Ammon's horn (tissue), 1 donor: Measurements from ENCODE around the gene SND1.
"Not testable (repeated sequence)": the region's sequence is repeated elsewhere in the genome, so short reads cannot be mapped to it uniquely, and the experiment has no call there.

Experiments
- DNase-seq: peaks from one replicate; pipeline ENCODE4 v3.0.0-alpha.2; 2016; ENCODE audit warnings: low spot score

Gene SND1

DNA sequence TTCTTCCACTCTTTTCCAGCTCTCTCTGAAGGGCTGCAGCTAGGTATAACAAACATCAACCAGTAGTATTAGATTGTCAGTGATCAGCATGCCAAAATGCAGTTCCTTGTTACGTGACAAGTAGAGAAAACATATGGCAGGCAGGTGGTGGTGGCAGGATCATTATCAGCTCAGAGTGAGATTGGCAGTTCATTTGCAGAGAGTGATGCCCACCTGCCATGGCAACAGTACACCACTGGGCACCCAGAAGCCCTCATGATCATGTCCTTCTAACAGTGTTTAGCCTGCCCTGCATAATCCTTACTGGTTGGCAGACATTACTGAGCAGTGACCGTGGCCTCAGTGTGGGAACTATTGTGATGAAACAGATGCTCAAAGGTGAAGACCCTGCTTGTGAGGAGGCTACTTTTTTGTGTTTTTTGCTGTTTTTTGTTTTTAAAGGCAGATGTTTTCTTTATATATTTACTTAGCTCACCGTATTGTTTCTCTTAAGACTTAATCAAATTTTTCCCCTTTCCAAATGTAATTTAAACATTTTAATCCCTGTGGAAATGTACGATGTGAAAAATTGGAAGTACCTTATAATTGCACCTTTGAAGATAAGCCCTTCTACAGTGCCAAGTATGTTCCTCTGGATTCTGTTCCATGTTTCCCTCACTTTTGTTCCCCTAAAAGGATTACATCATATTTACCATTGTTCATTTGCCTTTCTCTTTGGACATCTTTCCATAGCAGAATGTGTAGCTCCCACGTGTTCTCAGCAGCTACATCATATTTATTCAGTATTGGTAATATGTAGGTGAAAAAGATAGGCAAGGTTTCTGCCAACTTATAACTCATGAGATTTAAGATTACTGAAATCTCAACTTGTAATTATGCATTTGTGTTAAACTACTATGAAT, 179.6 kb downstream of the SND1 start:
- DNase-seq: no peak

DNA sequence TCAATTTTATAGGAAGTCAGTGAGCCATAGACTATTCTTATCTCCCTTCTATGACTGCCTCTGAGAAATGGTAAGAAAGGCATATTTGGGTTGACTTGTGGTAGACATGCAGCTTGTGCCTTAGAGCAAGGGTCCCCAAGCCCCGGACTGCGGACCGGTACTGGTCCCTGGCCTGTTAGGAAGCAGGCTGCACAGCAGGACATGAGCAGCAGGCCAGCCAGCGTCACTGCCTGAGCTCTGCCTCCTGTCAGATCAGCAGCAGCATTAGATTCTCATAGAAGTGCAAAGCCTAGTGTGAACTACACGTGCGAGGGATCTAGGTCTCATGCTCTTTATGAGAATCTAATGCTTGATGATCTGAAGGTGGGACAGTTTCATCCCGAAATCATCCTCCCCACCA, 180.6 kb downstream of the SND1 start:
- no peak for DNase-seq

DNA sequence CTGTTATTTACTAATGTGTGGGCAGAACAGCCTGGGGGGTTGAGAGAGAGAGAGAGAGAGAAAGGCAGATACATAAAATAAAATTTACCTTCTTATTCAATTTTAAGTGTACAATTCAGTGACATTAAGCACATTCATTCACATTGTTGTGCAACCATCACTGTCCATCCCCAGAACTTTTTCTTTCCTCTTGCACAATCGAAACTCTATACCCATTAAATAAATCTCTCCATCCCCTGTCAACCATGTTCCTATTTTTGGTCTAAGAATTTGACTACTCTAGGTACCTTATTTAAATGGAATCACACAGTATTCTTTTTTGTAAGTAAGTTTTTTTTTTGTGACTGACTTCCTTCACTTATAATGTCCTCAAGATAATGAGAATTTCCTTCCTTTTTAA, 181.6 kb downstream of the SND1 start:
- no peak for DNase-seq

DNA sequence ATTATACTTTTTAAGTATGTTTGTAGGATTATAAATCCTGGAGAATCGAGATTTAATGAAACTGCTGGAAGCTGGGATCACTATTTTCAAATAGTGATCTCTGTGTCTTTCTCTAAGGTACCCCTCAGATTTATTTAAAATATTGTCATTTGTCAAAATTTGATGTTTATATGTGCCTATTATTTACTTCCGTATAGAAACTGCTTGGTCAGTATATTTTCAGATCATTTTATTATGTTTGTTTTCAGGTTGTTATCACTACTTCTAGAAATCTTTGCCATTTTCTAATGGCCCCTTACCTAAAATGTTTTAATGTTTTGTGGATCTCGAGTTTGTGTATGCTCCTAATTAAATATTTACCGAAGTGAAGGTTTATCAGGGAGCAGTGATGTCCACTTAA, 183.7 kb downstream of the SND1 start:
- DNase-seq: no peak

DNA sequence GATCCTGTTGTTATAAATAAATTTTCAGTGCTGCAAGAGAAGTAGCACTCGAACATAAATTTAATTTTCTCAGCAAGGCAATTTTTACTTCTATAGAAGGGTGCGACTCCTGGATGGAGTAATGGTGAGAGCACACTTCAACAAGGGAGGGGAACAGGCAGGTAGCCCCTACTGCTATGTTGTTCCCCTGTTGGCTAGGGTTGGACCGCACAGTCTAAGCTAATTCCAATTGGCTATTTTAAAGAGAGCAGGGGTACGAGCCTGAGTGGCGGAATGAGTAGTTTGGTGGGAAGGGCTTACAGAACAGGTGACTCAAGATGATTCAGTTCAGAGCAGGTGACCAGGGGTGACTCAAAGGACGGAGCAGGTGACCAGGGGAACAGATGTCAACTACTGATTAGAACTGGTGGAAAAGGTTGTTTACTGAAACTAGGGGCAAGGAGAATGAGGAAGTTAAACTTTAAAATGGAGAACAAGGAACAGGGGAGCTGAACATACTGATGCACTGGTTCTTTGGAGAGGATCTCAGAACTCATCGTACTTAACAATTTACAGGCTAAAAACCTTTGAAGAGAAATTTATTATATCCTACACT, 185.9 kb downstream of the SND1 start:
- DNase-seq: not testable (repeated sequence)

DNA sequence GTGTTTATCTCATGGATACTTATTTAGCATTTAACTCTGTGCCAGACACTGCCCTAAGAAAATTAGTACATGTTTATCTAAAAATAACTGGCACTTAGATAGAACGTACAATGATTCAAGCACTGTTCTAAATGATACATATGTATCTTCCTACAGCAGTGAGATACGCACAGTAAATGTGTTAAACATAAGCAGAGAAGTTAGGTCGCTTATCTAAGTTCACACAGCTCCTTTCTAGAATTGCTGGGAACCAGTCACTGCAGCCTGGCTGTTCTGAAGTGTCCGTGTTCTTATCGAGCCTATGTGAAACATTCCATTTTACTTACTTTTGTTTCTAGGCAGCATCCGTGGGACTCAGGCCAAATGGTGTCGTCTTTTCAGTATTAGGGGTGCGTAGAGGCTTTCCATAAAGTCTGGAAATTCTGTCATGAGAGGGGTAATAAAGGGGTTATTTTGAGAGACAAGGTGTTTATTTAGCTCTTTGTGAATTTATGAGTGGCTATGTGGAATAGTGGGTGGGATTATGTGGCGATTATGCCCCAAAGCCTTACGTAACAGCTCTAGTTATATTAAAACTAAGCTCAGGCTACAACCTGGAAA, 186.9 kb downstream of the SND1 start:
- no peak for DNase-seq

DNA sequence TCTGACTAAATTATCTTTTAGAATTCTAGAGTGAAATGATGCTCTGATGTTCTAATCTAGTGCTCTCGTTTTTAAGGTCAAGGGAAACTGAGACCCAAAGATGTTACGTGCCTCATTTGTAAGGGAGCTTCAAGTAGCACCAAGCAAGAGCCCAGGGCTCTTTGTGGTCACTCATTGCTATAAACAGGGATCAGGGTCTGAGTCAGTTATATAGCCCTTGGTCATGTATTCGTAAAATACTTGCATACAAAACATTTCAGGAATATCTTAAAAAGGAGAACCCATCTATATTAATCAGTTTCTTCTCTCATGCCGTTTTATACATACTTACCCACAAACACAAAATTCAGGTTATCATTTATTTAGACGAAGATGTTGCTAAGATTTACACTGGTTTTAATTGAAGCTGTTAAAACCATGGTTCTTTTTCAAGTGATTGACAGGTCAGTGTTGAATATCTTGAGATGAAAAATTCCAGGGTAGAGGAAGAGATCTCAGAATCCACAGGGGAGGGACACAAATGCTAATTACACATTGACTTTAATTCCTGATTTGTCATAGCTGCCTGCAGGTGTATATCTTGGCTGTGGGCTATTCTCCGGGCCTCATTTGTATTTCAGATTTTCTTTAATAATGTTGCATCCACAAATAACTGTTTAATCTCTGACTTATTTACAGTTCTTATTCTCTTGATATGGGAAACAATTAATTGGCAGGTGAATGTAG, 188.4 kb downstream of the SND1 start:
- DNase-seq: no peak

DNA sequence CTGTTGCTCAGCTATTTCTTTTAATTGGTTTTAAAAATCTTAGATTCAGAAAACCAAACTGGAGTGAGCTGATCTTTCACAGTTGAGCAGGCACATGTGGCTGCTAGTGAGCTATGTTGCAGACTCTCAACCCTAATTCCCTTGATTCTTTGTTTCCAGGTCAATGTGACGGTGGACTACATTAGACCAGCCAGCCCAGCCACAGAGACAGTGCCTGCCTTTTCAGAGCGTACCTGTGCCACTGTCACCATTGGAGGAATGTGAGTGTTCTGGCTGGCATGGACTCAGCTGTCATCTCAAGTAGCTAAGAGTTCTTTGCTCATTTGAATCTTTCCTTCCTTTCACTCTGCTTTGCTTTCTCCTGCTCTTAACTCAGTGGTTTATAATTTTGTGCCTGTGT, 192.2 kb downstream of the SND1 start:
- DNase-seq: no peak

DNA sequence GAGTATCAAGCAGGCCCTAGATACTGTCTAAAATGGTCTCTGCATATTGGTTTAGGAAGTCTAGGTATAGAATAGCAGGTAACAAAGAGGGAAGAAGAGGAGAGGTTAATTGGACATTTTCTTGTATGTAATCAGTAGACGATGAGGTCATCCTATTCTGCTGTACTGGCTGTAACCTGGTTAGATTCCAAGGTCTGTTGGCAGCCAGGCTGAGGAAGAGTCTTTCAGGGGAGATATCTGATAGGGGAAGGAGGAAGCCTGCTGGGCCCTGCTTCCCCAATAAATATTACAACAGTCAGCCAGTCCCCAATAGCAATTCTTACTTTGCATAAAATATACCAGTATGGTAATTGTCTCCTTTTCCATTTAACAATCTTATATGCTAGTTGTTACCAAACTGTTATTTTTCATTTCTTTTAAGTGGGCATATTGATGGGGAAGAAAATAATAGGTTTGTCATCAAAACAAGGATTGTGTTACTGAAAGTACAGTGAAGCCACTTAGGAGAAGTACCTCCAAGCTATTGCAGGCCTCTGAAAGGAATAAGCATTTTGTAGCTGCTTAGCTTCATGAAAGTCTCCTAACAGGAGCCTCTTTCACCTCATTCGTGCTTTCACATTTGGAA, 192.8 kb downstream of the SND1 start:
- no peak for DNase-seq

DNA sequence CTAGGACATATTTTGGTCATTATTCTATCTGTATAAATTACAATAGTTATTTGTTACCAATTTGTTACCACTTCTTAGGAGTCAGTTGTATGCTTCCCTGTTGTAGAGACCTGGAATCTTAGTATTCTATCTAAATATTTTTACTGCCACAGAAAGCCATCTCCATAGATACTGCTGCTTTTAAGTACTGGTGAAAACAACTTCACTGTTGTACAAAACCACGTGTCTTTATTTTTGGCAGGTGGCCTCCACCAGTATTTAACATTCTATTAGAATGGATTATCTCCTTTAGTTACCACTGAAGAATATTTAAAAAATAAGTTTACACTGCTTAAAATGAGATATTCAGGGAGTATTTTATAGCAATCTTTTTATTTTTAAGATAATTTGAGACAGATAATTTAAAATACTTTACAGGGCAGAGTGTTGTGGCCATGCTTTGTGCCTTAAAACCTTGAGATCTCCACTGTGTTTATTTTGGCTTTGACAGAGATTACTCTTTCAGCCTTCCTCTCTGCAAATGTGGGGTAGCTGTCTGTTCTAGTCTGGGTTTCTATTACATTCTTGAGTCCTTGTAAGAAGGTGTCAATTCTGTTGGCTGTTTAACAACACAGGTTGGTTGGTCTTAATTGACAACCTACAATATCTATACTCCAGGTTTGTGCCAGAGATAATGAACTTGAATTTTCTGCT, 193.7 kb downstream of the SND1 start:
- DNase-seq: no peak

DNA sequence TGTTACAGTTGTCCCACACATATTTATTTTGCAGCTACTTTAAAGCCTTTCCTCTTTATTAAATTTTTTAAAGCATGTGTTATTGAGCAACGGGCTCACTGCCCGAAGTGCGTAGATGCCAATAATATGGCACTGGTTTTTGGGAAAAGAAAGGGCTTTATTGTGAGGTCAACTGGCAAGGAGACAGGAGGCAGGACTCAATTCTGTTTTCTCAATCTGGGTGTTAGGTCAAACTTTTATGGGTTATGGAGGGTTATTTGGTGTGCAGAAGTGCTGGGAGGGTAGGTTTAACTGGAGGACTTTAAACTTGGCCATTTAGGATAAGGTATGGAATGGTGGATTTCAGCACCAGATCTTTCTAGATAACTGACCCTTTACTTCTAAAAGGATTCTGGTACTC, 195.6 kb downstream of the SND1 start:
- DNase-seq: no peak

DNA sequence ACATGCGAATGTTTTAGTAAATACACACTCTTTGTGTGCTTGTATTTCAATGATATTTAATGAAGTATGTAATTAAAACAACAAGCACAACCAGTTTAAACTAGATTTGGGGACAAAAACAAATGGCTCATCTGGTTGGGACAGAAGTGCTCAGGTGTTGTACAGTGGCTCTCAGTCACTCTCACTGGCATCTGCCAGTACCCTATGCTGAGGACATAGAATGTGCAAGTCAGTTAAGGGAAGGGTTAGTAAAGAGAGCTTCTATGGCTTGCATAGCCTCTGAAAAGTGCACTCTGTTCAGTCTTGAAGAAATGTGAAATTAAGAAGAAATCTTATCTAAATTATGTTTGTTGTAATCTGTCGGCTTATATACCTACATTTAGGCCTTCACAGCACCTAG, 196.2 kb downstream of the SND1 start:
- no peak for DNase-seq

DNA sequence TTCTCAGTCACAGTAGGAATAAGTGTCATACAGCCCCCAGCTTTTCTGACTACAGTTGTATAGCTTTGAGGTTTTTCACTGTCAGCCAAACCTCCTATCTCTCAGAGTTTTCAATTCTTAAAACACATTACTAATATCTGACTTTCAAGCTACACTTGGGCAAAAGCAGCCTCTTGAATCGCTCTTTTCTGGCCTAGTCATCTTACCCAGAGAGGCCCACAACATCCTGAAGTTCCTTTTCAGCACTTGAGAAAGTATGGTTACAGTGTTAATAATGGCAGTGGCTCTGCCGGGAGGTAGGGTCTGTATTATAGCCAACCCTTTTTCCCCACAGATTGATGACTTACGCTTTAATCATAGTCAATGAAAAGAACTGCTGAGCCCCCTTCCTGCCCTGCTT, 198.2 kb downstream of the SND1 start:
- DNase-seq: no peak

DNA sequence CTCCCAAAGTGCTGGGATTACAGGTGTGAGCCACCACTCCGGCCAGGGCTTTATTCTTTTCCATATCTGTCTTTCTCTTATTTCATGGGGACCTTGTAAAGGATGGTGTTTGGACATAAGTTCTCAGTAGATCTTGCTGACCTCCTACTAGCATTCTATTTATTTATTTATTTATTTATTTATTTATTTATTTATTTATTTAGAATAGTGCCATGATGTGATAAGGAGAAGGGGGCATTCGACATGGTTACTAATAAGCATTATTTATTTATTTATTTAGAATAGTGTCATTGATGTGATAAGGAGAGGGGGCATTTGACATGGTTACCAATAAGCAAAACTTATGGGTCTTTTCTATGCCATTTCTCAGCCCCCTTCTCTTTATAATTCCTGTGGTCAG, 202.4 kb downstream of the SND1 start:
- no peak for DNase-seq

DNA sequence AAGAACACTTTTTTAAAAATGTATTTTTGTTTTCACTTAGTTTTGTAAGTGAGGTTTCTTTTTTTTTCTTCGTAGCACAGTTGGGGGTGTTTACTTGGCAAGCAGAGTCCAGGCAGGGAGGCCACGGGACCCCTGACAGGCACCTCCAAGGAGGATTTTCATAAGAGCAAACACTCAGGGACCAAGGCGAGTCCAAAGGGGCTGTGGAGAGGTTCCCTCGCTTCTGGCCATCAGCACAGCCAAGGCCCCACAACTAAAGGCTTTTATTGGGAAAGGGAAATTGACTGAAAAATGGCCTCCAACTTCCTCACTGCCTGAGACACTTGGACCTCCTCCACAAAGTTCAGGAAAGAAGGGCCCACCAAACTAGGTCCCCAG, 205.5 kb downstream of the SND1 start:
- DNase-seq: no peak

DNA sequence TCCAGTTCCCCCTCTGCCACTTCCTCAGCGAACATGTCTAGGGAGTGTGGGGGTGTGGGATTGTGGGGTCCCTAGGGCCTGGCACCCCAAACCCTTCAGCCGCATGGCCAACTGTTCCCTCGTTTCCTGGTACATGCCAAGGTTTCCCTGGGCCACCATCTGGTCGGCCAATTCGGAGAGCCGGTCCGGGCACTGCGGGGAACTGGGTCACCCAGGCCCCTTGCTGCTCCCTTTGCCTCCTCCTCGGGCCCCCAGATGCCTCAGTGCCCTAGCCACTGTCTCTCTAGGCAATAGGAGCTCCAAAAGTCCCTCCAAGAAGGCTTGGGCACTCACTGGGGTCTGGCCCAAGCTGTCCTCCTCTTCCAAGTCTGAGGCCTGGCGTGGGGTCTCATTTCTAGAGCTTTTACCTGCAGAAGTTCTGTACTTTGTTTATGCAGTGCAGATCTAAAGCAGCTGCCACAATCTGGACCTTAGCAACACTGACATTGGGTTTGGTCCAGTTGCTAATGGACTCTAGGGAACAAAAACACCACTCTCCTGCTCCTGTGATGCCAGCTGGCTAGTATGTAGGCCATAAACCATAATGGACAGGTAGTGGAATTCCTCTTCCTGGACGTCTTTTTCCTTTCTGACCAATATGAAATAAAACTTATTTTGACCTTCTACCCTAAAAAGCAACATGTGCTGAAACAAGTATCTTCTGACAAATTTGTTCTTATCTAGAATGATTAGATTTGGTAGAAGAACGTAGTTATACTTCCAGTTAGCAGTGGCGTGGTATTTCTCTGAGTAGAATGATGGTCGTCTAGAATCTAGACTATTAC, 206.3 kb downstream of the SND1 start:
- no peak for DNase-seq

DNA sequence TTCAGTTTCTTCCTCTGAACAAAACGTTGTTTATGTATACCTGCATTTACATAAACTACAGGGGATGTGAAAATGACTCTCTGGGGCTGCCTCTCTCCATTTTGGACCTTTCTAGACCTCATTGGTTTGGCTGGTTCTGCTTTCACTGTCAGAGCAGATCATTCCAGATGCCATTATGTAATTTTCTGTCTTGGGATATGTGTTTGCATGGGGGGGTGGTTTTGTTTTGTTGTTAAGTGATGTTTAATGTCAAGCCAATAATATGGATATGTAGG, 206.9 kb downstream of the SND1 start:
- no peak for DNase-seq

DNA sequence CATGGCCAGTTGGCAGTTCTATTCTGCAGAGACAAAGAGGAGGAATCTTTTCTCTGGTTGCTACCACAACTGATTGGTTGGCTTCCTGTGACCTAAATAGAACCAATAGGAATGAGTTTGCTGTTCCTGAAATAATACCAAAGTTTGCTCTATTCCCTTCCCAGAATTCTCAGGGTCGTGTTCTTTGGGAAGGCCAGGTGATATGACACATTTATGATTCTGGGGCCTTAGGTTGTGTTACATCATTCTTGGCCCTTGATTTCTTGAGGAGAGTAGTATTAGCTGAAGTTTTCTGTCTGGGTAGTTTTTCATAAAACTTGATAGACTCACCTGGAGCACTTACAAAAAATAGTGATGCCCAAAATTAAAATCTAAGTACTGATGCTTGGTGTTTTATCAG, 207.3 kb downstream of the SND1 start:
- DNase-seq: no peak

DNA sequence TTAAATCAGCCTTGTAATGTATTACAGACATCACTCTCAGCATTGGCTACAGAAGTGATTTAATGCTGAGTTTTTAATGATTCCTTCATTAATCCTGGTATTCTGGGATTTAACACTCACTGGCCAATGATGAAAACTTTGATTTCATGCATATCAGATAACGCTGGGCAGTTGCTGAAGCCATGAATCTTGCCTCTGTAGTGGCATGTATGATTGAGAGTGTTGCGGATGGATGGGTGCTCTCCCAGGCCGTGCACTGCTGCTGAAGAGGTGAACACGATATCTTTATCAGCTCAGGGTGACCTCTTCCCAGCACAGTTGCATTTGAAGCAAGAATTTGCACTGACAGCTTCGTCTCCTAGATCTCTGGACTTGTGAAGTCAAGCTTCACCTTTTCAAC, 210.5 kb downstream of the SND1 start:
- DNase-seq: no peak

DNA sequence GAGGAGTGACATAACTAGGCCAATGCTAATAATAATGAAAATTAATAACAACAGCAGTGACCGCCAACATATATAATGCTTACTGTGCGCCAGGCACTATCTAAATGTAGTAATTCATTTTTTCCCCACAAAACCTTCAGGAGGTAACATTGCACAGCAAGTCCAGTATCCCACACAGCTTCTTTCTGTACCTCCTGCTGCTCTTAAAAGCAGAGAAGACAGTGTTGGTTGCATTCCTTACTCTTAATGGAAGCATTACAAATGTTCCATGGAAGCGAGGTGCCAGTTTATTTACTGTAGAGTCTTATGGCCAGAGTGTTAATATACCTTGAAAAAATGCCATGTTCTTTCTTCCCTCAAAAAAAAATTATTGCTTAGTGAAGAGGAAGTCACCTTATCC, 211.1 kb downstream of the SND1 start:
- DNase-seq: no peak

DNA sequence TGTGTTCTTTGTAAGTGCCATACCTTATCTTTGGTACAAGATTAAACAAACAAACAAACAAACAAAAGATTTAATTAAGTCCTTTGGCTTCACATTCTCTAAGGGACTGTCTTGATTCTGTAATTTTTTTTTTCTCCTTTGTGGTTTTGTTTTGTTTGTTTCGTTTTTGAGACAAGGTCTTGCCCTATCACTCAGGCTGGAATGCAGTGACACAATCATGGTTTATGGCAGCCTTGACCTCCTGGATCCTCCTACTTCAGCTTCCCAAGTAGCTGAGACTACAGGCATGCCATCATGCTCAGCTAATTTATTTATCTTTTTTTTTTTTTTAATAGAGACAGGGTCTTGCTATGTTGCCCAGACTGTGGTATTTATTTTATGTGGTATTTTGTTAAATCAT, 213.5 kb downstream of the SND1 start:
- DNase-seq: no peak
